Forelimb muscle (tissue), 1 donor: ENCODE results near the gene TMEM86A. TPM values are rescaled to one million over a fixed set of nuclear protein-coding genes. Genes with fewer than 3 reads are reported as not detected.

Experiments used
- DNase-seq: peaks from one replicate; pipeline ENCODE4 v3.0.0-alpha.2; 2013; ENCODE audit warnings: low read depth
- polyA plus RNA-seq: library from polyadenylated mRNA; unstranded; fragments of 120-200 nt; gene quantifications from one replicate; pipeline ENCODE4 v1.2.1, GENCODE V29; 2013; ENCODE audit not compliant: insufficient read length

Gene TMEM86A
- polyA plus RNA-seq, 1 donor, result 3.8 TPM

- DNase-seq, result no peak
Observed at GRCh38 chr11:18700375-18700774, 1.8 kb downstream of the TMEM86A start.

DNA sequence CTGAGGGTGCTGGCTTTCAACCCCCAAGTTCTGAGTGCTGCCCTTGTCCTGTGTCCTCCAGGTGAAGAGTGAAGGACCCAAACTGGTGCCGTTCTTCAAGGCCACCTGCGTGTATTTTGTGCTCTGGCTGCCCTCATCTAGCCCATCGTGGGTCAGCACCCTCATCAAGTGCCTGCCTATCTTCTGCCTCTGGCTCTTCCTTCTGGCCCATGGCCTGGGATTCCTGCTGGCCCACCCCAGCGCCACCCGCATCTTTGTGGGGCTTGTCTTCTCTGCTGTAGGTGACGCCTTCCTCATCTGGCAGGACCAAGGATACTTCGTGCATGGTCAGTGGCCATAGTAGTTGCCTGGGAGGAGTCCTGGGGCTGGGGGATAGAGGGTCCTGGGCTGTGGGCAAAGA is 2.3 kb downstream of the TMEM86A start:
- DNase-seq, result no peak

DNA sequence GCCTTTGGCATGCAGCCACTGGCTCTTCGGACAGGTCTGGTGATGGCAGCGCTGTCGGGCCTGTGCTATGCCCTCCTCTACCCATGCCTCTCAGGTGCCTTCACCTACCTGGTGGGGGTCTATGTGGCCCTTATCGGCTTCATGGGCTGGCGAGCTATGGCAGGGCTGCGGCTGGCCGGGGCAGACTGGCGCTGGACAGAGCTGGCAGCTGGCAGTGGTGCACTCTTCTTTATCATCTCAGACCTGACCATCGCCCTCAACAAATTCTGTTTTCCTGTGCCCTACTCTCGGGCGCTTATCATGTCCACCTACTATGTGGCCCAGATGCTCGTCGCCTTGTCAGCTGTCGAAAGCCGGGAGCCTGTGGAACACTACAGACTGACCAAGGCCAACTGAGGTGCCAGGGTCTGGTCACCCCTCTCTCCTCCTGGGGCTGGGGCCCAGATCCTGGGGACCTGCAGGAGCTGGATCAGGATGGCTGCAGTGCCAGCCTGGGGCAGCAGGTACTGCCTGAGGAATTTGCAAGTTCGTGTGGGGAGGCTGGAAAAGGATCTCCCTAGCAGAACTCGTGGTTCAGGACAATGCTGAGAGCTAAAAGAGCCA is 3.1 kb downstream of the TMEM86A start:
- DNase-seq, result no peak

GRCh38 chr11:18703001-18703763 is 4.6 kb downstream of the TMEM86A start:
- no peak for DNase-seq

DNA sequence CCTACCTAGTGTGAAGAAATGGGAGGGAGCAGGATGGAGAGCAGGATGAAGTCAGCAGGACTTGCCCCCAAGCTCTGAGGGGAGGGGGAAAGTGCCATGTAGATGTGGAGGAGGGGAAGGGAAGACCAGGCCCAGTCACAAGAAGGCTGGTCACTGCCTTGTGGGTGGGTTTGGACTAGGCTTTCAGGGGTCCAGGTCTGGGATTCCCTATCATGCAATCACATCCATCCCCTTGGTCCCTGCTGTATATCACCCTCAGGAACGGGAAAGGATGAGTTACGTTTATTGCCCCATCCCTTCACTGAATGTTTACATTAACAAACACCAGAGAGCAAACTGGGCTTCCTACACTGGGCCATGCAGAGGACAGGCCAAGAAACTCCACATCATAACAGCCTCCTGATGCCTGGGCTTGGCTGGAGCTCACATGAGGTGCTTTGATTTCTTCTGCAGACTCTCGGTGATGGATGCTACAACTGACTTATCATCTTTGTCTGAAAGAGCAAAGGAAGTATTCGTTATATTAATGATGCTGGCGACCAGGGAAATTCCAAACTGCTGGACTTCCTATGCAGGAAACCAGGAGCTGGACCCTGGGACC is 5.6 kb downstream of the TMEM86A start:
- no peak for DNase-seq

DNA sequence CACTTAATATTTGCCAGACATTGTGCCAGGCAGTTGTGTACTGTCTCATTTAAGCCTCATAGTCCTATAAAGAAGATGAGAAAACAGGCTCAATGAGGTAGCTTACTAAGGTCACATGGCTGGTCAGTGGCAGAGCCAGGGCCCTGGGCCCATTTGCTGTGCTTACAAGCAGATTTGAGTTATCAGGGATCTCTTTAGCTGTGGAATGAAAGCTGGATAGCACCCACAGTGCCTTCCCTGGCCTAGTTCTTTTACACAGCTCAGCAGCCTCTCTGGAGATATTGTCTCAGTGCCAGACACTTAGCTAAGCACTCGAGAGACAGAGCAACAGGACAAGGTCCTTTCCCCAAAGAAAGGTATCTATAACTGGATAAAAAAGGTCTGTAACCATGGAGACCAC is 6.1 kb downstream of the TMEM86A start:
- DNase-seq, result no peak

GRCh38 chr11:18705651-18706281 is 7.2 kb downstream of the TMEM86A start:
- no peak for DNase-seq

DNA sequence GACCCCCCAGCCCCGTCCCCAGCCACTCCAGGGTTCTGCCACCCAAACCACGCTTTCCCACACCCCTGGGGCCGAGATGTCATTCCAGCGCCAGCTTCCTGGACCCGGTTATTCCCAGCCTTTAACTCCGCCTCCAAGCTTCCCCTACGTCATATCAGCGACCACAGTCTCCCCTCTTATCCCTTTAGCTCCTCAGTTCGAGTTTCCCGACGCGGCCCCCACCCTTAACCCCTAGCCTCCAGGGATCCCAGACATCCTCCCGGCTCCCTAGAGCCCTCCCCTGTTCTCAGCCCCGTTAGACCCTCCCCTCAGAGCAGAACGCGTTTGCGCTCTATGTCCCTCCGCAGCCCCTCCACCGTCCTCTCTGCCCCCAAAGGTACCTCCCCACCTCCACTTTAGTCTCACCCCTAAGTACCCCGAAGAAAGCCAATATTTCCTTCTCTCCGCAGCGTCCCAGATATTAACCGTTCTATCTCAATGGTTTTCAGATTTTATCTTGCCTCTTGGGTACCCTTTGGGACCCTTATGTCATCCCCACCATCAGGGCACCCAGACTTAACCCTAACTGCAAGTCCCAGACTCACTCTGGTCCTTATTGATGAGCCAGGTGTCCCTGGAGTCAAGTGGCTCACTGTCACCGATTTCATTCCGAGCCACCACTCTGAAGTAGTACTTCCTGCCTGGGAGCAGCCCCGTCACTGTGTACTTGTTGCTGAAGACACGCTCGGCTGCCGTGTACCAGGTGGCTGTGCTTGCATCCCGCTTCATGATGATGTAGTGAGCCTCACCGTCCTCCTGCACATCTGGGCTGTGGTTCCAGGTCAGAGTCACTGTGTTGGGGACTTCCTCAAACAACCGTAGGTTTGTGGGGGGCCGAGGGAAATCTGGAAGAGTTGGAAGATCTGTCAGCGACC is 8.0 kb downstream of the TMEM86A start:
- no peak for DNase-seq

DNA sequence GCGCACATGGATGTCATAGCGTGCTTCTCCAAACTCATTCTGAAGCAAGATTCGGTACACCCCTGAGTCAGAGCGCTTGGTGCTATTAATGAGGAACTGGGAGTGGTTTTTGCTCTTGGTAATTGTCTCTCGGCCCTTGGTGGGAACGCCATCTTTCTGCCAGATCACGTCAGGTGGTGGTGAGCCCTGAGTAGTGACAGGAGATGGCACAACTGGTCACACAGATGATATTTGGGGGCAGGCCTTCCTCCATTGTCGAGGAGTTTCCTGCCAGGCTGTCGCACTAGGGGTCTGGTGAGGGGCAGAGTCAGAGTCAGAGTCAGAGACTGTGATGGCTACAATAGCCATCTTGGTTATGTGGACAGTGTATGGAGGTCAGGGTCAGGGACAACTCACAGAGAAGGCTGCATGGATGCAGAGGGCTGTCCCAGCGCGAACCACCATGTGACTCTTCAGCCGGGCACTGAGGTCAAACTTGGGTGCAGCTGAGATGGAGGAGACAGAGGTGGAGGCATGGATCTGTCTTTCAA is 9.3 kb downstream of the TMEM86A start:
- DNase-seq, result no peak

GRCh38 chr11:18709414-18709813 is 10.8 kb downstream of the TMEM86A start:
- no peak for DNase-seq

- DNase-seq, result no peak
Observed at GRCh38 chr11:18710545-18710944, 12.0 kb downstream of the TMEM86A start.

GRCh38 chr11:18713646-18714442 is 15.3 kb downstream of the TMEM86A start:
- DNase-seq, result no peak

DNA sequence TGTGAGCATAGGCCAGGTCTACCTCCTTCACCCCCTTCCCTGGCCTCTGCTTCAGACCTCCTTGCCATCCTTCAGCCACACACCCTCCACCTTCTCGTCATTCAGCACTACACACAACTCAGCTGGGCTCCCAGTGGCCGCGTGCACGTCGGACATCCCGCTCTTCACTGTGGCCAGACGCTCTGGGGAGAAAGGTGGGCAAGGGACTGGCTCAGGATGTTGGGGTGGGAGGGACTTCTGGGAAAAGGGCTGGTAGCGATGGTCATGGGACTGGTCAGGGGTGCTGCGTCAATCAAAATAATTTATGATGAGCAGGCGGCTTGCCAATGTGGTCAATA is 15.8 kb downstream of the TMEM86A start:
- DNase-seq, result no peak

DNA sequence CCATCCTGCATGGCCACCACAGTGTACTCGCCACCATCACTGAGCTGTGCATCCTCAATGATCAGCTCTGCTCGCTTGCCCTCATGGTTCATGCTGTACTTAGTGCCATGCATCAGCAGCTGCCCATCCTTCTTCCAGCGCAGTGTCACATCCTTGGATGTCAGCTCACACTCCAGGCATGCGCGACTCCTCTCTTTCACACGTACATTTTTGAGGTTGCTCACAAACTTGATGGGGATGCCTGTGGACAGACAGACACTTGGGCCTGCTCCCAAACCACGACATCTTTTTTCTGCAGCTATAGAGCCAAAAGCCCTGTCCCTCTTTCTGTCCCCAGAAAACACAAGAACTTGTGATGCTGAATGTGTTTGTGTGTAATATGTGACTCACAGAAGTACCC is 16.9 kb downstream of the TMEM86A start:
- DNase-seq, result no peak

- DNase-seq, result no peak
Observed at GRCh38 chr11:18720091-18720807, 21.7 kb downstream of the TMEM86A start.

DNA sequence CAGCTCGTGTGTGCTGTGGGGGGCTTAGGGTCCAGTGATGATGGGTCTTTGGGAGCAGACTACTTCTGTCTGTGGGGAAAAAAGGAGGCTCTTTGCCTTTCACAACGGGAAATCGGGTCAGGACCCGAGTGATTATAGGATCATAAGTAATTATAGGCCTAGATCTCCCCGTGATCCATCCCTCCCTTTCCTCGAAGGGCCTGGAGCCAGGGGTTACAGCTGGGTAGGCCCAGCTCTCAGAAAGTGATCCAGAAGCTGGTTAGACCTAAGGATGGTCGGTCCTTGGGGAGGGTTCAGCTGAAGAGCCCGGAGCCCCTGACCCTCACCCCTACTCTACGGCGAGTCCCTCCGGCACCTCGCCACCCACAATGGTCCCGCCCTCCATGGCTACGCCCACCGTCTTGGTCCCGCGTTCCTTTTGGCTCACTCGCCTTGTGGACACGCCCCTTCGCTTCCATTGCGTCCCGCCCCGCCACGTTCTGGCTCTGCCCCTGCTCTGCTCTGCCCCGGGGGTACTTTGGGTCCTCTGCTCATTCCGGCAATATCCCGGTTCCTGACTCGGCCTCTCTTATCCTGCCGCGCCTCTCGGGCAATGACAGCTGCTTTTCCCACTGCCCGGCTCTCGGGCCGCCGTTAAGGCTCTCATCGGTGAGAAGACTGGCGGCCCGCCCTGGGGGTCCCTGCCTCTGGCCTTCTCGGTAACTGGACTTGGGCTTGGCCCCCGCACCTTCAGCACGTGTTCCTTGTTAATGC is 22.4 kb downstream of the TMEM86A start:
- DNase-seq, result no peak

DNA sequence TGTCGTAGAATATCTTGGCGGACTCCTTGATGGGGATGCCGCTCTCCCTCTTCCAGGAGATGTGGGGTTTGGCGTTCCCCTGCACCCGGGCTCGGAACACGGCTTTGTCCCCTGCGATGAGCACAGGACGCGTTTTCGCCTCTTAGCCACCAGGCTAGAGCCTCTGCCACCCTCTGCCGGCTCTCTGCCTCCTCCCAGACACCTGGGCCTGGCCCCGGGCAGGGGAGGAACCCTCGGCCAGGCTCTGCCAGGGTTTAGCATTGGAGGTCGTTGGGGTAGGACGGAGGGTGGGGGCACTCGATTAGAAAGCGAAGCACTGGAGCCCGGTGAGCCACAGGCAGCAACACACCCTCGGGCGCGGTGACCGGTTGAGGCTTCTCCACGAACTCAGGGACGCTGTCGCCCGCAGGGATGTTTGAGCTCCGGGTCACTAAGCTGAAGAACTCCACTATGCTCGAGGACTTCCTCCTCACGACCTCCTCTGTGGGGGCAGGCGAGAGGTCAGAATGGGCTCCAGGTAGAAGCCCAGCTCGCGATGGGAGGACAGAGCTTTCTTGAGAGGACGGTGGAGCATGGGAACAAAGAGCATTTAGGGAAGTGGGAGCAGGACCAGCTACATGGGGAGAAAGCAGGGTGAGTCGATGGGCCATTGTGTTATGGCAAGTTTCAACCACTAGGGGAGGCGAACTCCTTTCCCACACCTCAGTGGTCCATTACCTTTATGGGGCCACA is 23.1 kb downstream of the TMEM86A start:
- no peak for DNase-seq

GRCh38 chr11:18722293-18722637 is 23.7 kb downstream of the TMEM86A start:
- no peak for DNase-seq

DNA sequence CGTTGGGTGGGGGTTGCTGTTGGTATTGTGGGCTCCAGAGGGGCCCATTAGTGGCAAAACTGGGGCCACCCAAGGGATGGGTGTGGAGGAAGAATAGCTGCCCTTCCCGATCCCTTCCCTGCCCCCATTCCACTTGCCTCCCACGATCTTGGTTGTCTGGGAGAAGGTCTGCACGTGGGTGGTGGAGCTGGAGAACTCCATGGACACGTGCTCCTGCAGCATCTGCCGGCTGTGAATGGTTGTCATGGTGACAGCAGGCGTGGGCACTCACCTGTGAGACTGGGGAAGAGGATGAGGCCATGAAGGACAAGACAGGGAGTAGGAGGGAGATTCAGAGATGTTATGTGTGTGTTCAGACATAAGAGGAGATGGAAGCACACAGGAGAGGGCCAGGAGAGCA is 25.4 kb downstream of the TMEM86A start:
- DNase-seq, result no peak
